A673 (cell line): ENCODE results near the gene BOK.

Source experiments
- EZH2 ChIP-seq: fragments of 200-600 bp; sonication (generic); IDR thresholded peaks from 2 replicates; pipeline ENCODE4 v1.6.1; 2017; ENCODE audit warnings: borderline replicate concordance, low read depth, mild to moderate bottlenecking, mixed read lengths, antibody characterized with exemption, low read length; ENCODE audit not compliant: poor library complexity, severe bottlenecking
- TF ChIP-seq, protein P1 (sequence below): fragments of 300-800, 200-600 bp; sonication (generic); conservative IDR thresholded peaks from 2 replicates; pipeline ENCODE4 v1.5.1; 2017; ENCODE audit warnings: low read depth, mild to moderate bottlenecking, antibody characterized with exemption, low read length, moderate library complexity, mixed read lengths

DNA sequence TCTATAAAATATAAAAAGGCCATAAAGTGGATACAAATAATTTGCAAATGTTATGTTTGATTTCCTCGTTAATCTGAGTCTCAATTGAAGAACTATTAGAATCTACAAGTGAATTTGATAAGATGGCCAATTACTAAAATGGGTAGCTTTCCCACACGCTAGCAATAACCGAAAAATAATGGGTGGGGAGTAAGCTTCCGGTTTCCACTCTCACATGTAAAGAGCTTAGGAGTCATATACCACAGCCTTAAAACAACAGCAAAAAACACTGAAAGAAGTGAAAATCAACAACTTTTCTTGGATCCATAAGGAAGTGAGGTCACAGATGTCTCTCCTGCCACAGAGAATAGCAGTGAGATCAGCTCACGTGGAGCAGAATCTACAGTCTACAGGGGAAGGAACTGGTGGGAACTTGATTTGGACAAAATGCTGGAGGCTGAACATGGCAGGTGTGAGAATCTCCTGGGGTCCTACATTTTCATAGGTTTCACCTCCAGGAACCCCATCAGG, 59.8 kb downstream of the BOK start:
- no peak for TF ChIP-seq EZH2
- TF ChIP-seq, protein P1, sequence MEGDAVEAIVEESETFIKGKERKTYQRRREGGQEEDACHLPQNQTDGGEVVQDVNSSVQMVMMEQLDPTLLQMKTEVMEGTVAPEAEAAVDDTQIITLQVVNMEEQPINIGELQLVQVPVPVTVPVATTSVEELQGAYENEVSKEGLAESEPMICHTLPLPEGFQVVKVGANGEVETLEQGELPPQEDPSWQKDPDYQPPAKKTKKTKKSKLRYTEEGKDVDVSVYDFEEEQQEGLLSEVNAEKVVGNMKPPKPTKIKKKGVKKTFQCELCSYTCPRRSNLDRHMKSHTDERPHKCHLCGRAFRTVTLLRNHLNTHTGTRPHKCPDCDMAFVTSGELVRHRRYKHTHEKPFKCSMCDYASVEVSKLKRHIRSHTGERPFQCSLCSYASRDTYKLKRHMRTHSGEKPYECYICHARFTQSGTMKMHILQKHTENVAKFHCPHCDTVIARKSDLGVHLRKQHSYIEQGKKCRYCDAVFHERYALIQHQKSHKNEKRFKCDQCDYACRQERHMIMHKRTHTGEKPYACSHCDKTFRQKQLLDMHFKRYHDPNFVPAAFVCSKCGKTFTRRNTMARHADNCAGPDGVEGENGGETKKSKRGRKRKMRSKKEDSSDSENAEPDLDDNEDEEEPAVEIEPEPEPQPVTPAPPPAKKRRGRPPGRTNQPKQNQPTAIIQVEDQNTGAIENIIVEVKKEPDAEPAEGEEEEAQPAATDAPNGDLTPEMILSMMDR, result no peak
